Nephron progenitor cell (in vitro differentiated cells): ENCODE measurements around the gene PBRM1.

Experiments used
- DNase-seq: peaks from one replicate; pipeline ENCODE4 v3.0.0; 2021
- H3K27ac Mint-ChIP-seq: 2 replicates; pipeline ENCODE4 v1.8.0; 2021; ENCODE audit warnings: mild to moderate bottlenecking, moderate library complexity, mixed read lengths
- H3K27me3 Mint-ChIP-seq: 2 replicates; pipeline ENCODE4 v1.8.0; 2021; ENCODE audit warnings: mild to moderate bottlenecking, low read depth, mixed read lengths; ENCODE audit not compliant: poor library complexity
- H3K36me3 Mint-ChIP-seq: 2 replicates; pipeline ENCODE4 v1.8.0; 2021; ENCODE audit warnings: low read depth, mixed read lengths
- H3K4me1 Mint-ChIP-seq: 2 replicates; pipeline ENCODE4 v1.8.0; 2021; ENCODE audit warnings: mixed read lengths
- H3K4me3 Mint-ChIP-seq: 2 replicates; pipeline ENCODE4 v1.8.0; 2021; ENCODE audit warnings: mild to moderate bottlenecking, moderate library complexity, mixed read lengths
- H3K9me3 Mint-ChIP-seq: 2 replicates; pipeline ENCODE4 v1.8.0; 2021; ENCODE audit warnings: mild to moderate bottlenecking, moderate library complexity, mixed read lengths
- TF ChIP-seq, protein P1 (sequence below): fragments of 200-600 bp; sonication (generic); IDR thresholded peaks from 2 replicates; pipeline ENCODE4 v1.5.0; 2021; ENCODE audit warnings: antibody characterized with exemption

Gene PBRM1

DNA sequence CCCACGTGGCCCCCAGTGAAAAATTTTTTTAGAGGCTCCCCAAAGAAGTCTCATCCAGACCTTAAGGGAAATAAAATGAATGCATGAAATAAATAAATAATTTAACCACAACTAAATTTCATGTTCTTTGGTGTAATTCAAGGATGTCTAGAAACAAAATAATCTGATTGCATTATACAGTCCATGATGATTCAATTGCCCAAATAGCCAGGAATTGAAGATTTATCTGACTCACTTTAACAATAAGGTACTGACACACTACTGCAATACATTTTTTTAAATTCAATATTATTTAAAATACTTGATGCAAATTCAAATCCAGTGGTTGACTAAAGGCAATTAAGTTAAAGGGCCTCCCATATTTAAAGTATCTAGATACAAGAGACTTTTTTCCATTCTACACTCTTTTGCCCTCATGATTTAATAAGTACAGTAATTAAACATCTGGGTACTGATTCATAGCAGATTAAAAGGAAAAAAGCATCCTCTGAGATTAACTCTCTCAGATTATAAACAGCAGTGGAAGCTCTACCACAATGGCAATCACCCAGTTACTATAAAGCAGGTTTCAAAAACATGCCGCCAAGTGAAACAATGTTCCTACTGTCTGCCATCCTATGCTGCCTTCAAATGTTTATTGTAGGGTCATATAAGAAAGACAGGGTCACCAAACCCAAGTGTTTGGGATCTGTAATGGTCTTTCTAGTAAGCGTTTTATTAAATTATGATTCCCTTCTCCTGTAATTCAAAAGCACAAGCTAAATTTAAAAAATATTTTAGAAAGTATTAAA, 139.4 kb downstream of the PBRM1 start:
- Mint-ChIP-seq H3K9me3 (no peaks in the 10 kb centered on the region), H3K27ac (no peak overlapping the region), H3K4me3 (no peak overlapping the region), H3K27me3 (no peaks in the 10 kb centered on the region), H3K36me3 (peaks cover 42% of the 10 kb centered on the region), H3K4me1 (peaks cover 4% of the 10 kb centered on the region)
- DNase-seq, result no peak
- TF ChIP-seq, protein P1, sequence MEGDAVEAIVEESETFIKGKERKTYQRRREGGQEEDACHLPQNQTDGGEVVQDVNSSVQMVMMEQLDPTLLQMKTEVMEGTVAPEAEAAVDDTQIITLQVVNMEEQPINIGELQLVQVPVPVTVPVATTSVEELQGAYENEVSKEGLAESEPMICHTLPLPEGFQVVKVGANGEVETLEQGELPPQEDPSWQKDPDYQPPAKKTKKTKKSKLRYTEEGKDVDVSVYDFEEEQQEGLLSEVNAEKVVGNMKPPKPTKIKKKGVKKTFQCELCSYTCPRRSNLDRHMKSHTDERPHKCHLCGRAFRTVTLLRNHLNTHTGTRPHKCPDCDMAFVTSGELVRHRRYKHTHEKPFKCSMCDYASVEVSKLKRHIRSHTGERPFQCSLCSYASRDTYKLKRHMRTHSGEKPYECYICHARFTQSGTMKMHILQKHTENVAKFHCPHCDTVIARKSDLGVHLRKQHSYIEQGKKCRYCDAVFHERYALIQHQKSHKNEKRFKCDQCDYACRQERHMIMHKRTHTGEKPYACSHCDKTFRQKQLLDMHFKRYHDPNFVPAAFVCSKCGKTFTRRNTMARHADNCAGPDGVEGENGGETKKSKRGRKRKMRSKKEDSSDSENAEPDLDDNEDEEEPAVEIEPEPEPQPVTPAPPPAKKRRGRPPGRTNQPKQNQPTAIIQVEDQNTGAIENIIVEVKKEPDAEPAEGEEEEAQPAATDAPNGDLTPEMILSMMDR, result no peak

DNA sequence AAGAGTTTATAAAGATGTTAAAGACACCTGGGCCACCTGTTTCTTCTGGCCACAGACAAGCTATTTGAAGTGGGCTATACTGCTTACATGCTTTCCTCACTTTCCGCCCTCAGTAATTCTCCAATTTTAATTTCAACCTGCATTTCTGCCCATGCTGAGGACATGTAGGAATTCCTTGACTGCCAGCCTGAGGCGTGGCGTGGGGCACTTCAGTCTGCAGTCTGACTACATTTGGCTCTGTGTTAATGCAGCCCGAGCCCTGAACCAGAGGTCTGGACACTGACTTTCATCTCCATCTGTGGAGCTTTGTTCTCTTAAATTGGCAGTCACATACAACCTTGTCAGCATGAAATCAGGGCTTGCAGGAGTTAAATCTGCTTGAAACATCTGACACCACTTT, 140.8 kb downstream of the PBRM1 start:
- no peaks in the 10 kb centered on the region for H3K27me3 Mint-ChIP-seq
- peaks cover 4% of the 10 kb centered on the region for H3K4me1 Mint-ChIP-seq
- peak overlapping the region; percentile 92 for H3K27ac Mint-ChIP-seq
- no peak for DNase-seq
- TF ChIP-seq, protein P1, result no peak
- H3K4me3 Mint-ChIP-seq, result no peak overlapping the region
- no peaks in the 10 kb centered on the region for H3K9me3 Mint-ChIP-seq
- peaks cover 40% of the 10 kb centered on the region for H3K36me3 Mint-ChIP-seq

DNA sequence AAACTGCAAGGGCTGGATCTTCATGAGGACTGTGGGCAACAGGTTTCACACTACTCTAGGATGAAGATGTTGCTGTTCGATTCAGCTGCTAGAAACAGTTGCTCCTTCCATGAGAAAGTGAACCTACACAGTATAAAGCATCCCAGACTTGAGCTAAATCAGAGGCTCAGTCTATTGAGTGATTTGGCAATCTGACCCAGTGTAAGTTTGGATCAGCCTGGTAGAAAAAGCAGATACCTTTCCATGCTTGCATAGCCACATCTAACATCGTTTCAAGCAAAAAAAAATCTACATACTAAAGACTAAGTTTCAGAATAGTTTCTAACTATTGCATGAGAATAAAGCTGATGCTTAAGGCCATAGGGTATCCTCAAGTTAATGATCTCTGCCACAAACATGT, 144.7 kb downstream of the PBRM1 start:
- Mint-ChIP-seq H3K4me1 (peaks cover 38% of the 10 kb centered on the region), H3K4me3 (no peak overlapping the region)

DNA sequence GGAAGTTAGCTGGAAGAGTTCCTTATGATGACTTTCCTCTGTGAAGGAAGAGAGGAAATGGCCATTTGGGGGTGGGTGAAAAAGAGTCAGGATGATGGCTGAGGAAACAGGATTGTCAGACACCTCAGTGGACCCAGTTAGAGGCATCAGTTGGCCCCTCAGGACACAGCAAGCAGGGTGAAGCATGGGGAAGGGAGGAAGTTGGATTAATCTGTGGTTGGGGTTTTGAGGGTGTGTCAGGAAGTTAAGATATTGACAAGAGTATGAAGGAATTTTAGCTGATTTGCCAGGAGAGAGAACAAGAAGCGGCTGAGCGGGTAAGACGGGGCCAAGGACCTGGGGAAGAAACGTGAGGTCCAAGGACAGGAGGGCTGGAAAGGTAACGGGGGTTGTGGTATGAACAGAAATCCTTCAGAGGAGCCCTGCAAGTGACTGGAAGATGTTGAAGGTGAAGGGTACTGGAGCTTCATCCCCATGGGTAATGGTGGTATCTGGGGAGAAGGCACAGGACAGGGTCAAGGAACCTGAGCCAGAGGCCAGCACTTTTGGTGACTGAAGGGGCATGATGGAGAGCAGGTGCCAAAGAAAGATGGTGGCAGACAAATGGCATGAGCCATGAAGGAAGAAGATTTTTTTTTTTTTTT, 146.6 kb downstream of the PBRM1 start:
- H3K36me3 Mint-ChIP-seq, result peaks cover 35% of the 10 kb centered on the region
- no peak for DNase-seq
- H3K4me1 Mint-ChIP-seq, result peaks cover 52% of the 10 kb centered on the region
- peak overlapping the region; percentile 16 for H3K4me3 Mint-ChIP-seq
- no peaks in the 10 kb centered on the region for H3K9me3 Mint-ChIP-seq
- TF ChIP-seq, protein P1, result no peak
- H3K27me3 Mint-ChIP-seq, result no peaks in the 10 kb centered on the region
- H3K27ac Mint-ChIP-seq, result peak overlapping the region; percentile 34

More for the DNA sequence above, 144.7 kb downstream of the PBRM1 start:
- no peak overlapping the region for H3K27ac Mint-ChIP-seq
- H3K9me3 Mint-ChIP-seq, result no peaks in the 10 kb centered on the region
- no peak for DNase-seq
- TF ChIP-seq, protein P1, result no peak
- no peaks in the 10 kb centered on the region for H3K27me3 Mint-ChIP-seq
- peaks cover 42% of the 10 kb centered on the region for H3K36me3 Mint-ChIP-seq

DNA sequence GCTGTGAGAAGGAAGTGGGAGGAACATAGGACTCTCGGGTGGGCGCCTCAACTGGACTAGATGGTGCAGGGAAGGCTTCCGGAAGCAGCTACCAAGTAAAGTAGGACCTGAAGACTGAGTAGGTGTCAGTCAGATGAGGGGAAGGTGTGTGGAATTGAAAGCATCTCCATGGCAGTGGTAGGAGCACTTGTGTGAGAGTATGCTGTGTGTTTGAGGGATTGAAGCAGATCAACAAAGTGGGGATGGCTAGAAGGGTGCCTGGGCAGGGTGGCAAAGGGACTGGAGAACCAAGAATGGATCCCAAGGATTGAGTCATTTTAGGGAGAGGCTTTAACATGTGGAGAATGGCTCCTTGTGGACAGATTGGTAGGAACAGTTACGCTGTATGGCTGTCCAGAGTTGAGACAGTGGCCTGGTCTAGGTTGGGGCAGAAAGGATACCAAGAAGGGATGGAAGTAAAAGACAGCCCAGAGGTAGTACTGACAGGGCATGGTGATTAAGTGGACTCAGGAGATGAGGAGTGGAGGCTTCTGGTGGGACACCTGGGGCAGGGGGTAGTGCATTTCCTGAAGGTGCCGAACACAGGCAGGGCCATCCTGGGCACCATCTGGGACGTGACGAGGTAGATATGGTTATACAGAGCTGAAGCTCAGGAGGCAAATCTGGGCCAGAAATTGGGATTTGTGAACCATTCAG, 147.8 kb downstream of the PBRM1 start:
- no peaks in the 10 kb centered on the region for H3K9me3 Mint-ChIP-seq
- no peaks in the 10 kb centered on the region for H3K27me3 Mint-ChIP-seq
- H3K27ac Mint-ChIP-seq, result no peak overlapping the region
- DNase-seq, result no peak
- peaks cover 52% of the 10 kb centered on the region for H3K4me1 Mint-ChIP-seq
- H3K4me3 Mint-ChIP-seq, result peak overlapping the region; percentile 99
- TF ChIP-seq, protein P1, result no peak
- peaks cover 29% of the 10 kb centered on the region for H3K36me3 Mint-ChIP-seq
